Limb (tissue), 2 donors: Measurements from ENCODE around the gene CHST2.
"Not testable (repeated sequence)": the region's sequence is repeated elsewhere in the genome, so short reads cannot be mapped to it uniquely, and the experiment has no call there.

Experiments
- DNase-seq, 2 donors: peaks; one replicate each; pipeline ENCODE4 v3.0.0-alpha.2; 2016; ENCODE audit errors: extremely low spot score in 2 of 2

Gene CHST2, protein sequence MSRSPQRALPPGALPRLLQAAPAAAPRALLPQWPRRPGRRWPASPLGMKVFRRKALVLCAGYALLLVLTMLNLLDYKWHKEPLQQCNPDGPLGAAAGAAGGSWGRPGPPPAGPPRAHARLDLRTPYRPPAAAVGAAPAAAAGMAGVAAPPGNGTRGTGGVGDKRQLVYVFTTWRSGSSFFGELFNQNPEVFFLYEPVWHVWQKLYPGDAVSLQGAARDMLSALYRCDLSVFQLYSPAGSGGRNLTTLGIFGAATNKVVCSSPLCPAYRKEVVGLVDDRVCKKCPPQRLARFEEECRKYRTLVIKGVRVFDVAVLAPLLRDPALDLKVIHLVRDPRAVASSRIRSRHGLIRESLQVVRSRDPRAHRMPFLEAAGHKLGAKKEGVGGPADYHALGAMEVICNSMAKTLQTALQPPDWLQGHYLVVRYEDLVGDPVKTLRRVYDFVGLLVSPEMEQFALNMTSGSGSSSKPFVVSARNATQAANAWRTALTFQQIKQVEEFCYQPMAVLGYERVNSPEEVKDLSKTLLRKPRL

DNA sequence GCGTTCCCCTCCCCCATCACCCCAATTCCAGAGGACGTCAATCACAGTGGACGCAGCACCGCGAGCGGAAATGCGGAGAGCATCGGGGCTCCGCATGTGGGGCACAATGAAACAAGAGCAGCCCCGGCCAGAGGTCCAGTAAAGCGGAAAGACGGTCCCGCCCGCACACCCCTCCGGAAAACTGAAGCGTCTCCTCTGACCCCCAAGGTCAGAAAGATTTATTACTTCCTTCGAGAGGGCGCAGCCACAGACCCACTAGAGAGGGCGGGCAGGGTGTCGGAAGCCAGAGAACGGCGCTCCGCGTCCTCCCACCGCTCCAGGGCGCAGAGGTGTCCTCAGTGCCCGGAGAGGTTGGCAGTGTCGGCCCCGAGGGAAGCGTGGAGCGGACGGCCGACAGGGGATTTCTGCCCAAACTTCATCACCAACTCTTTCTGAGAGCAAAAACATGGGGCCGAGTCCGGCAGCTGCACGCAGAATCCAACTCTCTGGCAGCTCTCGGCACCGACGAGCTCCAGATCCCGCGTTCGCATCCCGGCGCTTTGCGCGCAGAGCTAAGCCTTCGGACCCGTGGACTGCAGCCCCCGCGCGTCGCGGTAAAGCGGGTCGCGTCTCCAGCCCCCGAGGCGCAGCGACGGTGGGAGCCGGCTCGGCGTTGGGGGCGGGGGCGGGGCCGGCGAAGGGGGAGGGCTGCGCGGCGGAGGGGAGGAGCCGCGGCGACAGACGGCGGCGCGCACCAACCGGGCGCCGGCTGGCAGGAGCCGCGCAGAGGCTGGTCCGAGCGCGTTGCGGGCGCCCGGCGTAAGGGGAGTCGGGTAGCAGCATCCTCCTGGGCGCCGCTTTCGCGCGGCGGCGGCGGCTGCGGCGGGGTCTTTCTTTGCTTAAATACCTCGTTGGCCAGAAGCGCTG is at the start of gene CHST2:
TSS of gene CHST2 (plus strand) at position 763 of the 906 bp plus-strand sequence. CDS start 1,046 bp downstream, outside the sequence.
- DNase-seq = peak; percentile 81 to 89

DNA sequence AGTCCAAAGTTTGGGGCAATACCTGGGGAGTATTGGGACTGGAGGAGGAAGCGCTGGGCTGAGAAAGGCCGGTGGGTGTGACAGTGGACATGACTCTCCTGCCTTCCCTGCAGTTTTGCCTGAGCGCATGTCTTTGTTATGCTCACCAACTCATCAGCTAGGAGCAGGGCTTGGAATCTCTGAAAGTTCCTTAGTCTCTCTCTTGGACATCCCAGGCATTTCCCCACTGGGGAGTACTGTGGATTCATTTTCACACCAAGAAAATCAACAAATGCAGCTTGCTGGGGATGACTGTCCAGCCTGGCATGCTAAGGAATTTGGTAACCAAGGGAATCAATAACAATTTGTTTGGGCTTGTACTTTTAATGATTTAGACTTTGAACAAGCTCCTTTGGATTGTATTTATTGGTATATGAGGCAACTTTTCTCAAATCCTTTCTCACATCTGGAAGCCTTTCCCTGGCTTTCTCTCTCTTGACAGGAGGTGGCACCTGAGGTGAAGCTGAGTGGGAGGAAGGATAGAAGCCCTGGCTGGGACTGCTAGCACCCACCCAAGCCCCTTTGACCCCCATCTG is 48.5 kb upstream of the CHST2 start:
- no peak for DNase-seq

DNA sequence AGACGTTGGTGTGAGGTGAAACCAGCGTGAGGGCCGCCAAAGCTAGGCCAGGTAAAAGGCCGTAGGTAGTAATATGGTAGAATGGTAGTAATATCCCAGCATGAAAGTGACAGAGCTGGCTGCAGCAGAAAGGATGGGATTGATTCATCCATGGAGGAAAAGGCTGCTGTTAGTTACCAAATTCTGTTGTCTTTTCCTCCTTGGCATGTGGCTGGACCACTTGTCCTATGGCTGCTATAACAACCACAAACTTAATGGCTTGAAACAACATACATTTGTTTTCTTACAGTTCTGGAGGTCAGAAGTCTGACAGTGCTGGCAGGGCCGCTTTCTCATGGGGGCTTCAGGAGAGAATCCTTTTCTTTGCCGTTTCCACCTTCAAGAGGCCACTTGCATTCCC is 47.8 kb upstream of the CHST2 start:
- no peak for DNase-seq

DNA sequence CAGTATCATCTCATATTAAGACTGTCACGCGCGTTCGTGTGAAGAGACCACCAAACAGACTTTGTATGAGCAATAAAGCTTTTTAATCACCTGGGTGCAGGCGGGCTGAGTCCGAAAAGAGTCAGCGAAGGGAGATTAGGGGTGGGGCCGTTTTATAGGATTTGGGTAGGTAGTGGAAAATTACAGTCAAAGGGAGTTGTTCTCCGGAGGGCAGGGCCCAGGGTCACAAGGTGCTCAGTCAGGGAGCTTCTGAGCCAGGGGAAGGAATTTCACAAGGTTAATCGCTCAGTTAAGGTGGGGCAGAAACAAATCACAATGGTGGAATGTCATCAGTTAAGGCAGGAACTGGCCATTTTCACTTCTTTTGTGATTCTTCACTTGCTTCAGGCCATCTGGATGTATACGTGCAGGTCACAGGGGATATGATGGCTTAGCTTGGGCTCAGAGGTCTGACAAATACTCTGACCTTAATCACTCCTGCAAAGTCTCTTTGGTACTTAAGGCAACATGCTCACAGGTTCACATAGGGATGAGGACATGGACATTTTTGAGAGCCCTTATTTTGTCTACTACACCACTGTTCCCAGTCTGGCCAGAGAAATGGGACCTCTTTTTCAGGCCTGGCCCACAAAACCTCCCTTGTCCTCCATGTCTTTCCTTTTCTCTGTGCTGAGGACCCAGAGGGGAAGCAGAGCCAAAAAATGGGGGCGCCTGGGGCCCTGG is 47.1 kb upstream of the CHST2 start:
- not testable (repeated sequence) for DNase-seq

DNA sequence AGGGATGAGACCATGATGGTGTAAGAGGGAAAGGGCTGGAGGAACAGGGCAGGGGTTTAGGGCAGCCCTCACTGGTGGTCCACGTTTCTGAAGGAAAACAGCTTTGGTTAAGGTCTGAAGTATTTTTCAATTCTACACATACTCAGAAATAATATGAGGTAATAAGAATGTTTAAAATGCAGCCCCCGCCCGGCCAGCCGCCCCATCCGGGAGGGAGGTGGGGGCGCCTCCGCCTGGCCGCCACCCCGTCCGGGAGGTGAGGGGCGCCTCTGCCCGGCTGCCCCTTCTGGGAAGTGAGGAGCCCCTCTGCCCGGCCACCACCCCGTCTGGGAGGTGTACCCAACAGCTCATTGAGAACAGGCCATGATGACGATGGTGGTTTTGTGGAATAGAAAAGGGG is 46.0 kb upstream of the CHST2 start:
- DNase-seq = not testable (repeated sequence)

DNA sequence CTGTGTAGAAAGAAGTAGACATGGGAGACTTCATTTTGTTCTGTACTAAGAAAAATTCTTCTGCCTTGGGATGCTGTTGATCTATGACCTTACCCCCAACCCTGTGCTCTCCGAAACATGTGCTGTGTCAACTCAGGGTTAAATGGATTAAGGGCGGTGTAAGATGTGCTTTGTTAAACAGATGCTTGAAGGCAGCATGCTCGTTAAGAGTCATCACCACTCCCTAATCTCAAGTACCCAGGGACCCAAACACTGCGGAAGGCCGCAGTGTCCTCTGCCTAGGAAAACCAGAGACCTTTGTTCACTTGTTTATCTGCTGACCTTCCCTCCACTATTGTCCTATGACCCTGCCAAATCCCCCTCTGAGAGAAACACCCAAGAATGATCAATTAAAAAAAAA is 45.6 kb upstream of the CHST2 start:
- not testable (repeated sequence) for DNase-seq

DNA sequence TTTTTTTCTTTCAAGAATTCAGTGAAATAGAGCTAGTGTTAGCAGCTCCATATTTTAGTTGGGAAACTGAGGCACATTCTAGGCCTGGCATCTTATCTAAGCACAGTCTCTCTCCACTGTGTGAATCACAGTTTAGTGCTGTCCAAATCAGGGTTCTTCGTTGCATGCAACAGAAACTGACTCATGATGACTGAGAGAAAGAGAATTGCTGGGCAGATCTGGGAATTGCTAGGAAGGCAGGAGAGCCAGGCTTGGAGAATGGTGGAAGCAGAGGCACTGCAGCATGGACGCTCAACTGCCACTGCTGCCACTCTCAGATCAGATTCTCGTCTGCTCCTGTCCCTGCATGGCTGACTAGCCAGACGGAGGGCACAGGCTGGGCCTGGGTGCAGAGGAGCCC is 40.7 kb upstream of the CHST2 start:
- no peak for DNase-seq

DNA sequence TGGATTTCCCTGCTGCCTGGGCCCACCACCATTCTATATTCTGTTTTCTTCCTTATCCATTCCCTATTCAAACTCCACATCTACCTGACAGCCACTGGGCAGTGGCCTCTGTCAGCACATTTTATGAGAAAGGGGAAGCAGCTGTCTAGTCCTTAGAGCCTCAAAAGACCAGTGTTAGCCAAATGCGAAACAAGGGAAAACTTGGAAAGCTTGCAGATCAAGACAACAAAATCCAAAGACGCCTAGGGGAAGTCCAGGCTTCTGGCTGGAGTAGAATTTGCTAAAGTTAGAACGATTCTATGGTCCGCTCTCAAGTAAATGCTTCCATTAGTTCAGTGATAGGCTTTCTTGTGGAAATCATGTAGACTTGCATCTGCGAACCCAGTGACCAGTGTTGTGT is 39.4 kb upstream of the CHST2 start:
- DNase-seq = no peak

DNA sequence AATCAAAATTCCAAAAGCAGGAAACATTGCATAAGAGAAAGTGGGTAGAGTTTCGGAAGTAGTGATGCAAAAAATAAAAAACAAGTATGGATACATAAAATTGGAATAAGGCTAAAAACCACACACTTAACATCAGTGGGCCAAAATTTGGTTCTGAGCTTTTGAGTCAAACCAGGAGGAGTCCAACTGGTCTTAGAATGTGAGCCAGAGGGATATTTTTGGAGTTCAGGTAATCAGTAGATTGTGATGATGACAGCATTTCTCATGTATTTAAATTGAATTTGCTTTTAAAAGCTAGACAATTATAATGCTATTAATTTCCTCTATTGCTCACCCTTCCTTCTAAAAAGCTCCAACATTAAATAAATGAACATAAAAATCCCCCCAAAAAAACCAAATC is 38.2 kb upstream of the CHST2 start:
- DNase-seq = no peak

DNA sequence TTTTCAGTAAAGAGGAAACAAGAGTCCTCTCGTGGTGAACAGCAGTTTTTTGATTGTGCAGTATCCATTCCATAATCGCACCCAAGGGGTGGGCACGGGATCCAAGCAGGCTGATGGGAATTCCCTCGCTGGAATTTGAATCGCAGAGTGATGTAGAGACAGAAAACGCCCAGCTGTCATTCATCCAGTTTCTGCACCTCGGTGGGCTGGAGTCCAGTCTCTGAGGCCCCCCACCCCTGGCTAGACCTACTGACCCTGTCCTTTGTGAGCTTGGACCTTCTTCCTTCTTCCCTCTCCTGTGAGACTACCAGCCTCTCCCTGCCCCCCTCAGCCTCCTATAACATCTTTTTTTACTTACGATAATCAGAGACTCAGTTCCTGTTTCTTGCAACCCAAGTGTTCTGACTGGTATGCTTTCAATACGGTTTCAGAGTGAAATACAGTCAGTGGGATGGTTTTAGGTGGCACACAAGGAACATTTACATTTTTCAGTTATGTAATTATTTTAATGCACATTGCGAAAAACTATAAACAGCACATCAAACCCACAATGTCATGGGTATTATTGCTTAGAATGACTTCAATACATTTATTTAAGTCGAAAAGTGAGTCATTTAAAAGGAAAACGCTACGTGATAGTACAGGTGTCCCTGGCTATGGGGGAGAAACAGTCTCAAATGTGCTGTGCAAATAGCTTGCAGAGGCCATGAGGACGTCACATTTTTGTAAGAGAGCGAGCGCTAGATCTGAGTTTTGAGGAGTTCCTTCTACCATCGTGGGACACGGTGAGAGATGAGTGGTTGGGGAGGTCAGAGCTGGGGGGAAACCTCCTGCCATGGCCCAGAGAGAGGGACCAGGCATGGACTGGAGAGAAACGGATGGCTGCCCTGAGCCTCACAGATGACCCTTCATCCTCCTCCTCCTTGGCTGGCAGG is 37.5 kb upstream of the CHST2 start:
- DNase-seq = no peak

DNA sequence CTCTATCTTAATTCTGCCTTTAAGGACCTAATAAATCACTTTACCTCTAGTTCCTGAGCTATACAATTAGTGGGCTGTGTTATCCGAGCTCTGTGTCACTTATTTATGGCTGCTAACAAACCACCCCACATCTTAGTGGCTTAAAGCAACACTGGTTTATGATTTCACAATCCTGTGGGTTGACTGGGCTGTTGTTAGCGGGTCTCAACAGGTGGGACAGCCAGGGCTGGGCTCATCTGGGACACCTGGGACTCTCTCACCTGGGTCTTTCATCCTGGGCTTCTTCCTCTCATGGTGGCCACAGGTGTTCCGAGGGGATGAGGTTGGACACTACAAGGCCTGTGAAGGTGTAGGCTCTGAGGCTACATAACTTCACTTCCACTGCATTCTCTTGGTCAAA is 35.8 kb upstream of the CHST2 start:
- no peak for DNase-seq

DNA sequence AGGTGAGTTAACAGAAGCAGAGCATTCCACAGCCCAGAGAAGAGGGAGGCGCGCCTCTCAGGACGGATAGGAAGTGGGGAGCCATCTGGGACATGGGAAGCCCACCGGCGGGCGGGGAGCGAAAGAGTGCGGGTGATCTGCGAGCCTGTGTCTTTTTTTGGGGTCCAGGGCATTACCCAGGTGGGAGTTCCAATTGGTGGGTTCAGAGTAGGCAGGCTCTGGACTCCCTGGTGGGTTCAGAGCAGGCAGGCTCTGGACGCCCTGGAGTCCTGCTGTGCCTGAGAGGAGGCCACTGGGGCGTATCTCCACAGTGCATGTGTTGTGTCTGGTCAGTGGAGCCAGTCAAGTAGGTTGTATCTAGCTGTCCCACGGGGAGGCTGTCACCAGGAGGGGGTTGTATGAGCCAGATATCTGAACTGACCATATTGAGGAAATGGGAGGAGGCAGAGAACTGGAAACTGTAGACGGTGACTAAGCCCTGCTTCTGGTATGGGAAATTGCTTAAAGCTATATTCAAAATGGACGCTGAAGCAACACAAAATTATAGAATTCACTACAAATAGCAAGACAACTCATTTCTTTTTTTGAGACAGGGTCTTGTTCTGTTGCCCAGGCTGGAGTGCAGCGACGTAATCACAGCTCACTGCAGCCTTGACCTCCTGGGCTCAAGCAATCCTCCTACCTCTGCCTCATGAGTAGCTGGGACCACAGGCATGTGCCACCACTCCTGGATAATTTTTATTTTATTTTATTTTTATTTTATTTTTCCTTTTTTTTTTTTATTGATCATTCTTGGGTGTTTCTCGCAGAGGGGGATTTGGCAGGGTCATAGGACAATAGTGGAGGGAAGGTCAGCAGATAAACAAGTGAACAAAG is 34.5 kb upstream of the CHST2 start:
- DNase-seq = no peak

DNA sequence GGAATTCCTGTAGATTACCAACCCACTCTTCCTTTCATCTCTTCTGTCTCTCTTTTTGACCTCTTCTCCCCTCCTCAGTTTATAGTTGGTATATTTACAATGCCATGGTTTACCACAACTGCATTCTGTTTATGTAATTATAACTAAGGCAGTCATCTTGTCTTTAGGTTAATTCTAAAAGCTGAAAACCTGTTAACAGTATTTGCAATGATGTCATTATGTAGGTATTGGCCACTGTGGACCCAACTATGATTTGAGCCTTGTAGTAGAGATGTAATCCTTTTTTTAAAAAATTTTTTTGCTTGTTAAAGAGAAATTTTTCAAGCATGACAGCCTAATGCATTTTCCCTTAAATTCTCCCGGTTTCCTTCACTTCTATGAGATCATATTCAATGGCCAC is 30.7 kb upstream of the CHST2 start:
- no peak for DNase-seq

DNA sequence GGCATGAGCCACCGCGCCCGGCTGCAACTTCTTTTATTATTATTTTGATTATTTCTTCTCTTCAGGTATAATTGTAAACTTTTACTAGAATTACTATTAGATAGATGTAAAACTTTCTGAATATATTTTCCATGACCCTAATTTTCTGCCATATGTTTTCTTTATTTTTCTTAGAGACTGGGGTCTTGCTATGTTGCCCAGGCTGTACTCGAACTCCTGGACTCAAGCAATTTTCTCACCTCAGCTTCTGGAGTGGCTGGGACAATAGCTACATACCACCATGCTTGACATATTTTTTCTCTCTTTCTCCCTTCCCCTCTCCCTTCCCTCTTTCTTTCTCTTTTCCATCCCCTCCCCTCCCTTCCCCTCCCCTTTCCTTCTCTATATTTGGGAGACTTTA is 29.6 kb upstream of the CHST2 start:
- no peak for DNase-seq

DNA sequence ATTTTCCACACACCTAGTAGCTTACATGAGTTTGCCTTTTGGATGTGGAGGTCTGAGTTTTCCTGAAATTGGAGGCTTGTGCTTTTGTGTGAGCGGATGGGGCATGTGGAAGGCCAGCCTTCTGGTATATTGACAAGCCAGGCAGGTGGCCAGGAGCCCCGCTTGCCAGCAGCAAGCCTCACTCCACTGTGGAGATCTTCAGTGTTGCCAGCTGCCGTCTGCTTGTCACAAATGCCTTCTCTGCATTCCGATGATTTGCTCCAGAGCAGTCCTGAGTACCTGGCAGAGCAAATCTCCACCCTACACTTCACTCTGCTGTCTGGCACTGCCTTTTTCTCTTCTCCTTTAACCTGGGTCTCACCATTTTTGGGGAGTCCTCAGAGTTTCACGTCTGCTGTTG is 29.1 kb upstream of the CHST2 start:
- DNase-seq = peak; percentile 30 to 44

DNA sequence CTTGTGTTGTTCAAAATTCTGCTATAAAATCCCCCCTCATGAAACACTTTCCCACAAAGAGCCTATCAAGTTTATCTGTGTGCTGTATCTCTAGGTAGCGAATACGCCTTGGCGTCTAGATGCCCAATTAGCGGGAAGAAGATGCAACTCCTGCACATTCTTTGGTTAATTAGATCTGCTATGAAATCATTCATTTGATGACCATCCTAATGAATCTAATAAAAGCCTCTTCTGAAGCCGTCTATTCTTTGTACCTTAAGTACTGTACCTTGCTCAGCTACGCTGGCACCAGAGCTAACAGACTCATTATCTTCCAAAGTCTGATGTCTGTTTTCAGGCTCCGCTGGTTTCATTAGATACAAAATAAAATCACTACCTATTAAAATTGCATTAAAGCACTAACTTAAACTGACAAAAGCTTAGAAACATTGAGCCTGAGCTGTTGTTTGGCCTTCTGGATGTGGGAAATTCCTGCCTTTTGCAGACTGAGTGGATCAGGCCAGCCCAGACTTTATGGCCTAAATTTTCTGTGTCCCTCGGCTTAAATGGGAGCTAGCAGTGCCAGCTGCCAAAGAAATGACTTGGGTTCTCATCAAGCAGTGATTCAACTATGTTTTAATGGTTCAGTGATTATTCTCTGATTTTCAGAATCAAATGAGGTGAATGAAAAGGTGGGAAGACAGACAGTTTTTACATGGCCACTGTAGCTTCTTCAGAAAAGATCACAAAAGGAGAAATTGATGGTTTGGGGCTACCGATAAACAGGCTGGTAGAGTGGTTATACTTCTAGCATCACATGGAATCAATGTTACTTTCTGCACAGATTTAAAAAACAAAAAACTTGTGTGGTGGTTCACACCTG is 28.4 kb upstream of the CHST2 start:
- DNase-seq = no peak

DNA sequence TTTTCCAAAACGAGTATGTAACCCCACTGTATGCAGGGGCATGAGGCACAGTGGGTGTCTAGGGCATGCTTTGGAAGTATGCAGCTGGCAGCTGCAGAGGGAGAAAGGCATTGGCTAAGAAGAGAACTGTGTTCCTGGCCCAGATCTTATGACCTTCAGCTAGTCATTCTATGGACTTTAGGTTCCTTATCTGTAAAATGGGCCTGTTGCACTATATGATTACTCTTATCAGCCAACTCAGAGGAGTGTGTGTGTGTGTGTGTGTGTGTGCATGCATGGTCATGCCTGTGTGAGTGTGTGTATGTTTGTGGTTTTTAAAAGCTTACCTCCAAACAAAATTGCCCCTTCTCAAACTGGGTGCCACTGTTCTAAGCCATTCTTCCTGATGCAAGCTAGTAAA is 27.4 kb upstream of the CHST2 start:
- DNase-seq = no peak

DNA sequence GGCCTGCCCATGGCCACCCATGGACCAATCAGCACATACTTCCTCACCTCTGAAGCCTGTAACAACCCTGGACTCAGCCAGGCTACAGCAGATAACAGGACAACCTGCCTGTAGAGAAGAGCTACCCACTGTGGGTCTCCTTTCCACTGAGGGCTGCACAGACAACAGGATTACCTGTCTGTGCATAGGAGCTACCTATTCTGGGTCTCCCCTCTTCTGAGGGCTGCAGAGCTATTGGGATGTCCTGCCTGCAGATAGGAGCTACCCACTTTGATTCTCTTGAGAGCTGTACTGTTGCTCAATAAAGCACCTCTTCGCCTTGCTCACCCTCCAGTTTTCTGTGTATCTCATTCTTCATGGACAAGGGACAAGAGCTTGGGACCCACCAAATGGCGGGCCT is 23.8 kb upstream of the CHST2 start:
- no peak for DNase-seq
